ENCODE measurements around the gene CCDC126.
"Not testable (repeated sequence)": the region's sequence is repeated elsewhere in the genome, so short reads cannot be mapped to it uniquely, and the experiment has no call there.

The CCDC126 gene

DNA sequence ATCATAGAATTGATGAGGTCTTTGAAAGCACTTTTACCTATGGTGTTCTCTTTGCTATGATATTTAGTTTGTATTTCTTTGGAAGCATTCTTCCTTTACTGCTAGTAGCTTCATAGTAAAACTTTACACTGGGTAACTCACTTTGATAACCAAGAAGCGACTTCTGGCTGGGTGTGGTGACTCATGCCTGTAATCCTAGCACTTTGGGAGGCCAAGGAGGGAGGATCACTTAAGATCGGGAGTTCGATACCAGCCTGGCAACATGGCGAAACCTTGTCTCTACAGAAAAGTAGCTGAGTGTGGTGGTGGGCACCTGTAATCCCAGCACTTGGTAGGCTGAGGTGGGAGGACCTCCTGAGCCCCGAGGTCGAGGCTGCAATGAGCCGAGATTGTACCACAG, 36.2 kb downstream of the CCDC126 start:
- DNase-seq: no peak

DNA sequence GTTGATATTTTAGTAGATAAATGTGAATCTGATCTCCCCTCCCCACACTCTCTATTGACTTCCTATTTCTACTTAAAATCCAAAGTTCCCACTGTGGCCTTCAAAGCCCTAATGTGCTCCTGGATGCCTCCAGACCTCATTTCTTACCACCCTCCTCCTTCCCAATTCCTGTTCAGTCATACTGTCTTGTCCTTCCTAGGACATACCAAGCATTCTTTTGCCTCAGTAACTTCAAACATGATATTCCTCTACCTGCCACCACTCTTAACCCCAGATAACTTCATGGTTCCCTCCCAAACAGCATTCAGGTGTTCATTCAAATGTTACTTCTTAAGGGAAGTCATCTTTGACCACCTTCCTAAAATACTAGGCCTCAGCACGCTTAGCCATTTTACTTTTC, 48.6 kb downstream of the CCDC126 start:
- no peak for DNase-seq

DNA sequence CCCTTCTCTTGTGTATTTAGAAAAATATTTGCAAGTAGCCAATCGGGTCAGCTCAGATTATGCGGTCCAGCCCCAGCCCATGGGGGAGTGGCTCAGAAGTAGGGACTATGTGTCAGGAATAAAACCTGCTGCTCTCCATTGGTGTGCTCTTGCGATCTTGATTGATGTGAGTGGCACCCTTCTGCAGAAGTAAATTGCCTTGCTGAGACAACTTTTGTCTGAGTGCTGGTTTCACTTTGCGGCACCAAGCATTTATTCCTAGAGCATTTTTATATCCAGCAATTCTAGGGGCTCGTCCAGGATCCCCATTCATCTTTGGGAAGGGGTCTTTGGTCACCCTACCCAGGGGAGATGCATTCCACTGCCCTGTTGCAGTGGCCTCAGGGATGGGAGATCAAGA, 56.8 kb downstream of the CCDC126 start:
- DNase-seq: no peak

DNA sequence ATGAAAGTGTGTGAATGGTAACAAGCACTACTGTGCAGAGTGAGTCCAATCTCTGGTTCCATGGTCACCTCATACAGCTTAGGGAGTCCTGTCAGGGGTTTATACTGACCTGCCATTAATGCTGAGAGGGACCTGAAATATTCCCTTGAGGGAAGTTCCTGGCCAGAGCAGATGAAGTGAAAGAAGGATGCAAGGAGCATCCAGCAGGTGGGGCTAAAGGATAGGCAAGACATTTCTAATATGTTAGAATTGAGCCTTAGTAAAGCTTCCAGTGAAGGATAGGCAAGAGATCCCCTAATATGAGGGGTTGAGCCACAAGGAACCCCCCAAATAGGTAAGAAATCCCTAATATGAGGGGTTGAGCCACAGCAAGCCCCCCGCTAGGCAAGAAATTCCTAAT, 57.3 kb downstream of the CCDC126 start:
- no peak for DNase-seq

DNA sequence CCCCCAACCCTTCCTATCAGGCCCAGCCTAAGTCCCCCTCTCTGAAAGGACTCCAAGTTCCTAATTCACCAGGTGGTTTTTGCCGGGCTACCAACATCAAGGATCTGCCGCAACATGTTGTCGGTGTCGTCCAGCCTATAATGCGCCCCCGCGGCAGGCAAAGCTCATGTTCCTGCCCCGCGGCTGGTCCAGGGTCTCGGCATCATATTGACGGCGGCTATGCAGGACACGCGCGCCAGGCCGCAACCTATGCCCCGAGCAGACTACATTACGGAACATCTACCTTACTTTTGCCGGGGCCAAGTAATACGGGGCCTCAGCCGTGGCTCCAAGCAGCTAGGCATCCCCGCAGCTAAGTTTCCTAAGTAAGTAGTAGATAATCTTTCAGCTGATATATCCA, 58.3 kb downstream of the CCDC126 start:
- DNase-seq: no peak

DNA sequence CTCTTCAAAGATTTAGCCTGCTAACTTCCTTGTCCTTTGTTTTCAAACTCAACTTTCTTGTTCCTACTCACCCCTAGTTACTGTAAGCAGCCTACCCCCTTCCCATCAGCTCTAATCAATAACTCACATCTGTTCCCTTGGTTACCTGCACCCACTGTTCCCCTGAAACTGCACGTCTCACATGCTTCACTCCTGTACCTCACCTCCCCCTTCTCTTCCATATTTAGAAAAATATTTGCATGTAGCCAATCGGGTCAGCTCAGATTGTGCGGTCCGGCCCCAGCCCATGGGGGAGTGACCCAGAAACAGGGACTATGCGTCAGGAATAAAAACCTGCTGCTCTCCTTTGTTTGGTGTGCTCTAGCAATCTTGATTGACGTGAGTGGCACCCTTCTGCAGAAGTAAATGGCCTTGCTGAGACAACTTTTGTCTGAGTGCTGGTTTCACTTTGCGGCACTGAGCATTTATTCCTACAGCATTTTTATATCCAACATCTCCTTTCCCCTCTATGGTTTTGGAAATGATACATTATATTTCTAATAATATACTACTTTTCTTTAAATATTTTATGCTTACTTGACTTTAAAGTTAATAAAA, 61.7 kb downstream of the CCDC126 start:
- DNase-seq: no peak

DNA sequence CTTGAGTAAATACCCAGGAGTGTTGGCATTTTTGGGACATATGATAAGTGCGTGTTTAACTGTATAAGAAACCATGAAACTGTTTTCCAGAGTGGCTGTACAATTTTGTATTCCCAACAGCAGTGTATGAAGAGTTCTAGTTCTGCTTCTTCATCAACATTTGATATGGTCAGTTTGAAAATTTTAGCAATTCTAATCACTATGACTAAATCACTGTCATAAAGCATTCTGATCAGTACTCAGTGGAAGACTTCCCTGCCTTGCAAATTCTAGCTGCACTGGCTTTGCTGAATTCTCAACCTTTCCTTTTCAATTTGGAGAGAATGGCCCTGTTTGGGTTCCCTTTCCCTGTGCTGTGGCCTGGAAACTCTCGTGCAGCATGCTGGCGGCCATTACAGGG, 64.2 kb downstream of the CCDC126 start:
- no peak for DNase-seq

DNA sequence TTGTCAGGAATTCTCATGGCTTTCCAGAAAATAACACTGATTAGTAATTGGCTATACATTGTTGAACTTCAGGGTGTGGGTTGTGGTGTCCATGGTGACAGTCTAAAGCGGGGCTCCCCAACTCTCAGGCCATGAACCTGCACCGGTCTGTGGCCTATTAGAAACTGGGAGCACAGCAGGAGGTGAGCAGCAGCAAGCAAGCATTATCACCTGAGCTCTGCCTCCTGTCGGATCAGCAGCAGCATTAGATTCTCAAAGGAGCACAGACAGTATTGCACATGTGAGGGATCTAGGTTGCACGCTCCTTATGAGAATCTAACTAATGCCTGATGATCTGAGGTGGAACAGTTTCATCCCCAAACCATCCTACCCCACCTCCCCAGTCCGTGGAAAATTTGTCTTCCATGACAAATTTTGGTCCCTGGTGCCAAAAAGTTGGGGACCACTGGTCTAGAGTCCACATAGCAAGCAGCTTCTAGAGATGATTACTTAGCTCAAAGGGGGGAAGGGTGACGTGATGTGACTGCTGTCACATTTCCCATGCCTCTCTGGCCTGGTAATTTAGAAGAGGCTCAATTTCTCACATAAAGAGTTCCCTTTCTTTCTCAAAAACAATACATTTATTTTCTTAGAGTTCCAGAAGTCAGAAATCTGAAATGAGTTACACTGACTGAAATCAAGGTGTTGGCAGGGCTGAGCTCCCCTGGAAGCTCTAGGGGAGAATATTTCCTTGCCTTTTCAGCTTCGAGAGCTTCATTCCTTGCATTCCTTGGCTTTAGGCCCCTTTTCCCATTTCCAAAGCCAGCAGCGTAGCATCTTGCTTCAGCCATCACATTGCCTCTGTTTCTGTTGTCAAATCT, 65.2 kb downstream of the CCDC126 start:
- DNase-seq: no peak

DNA sequence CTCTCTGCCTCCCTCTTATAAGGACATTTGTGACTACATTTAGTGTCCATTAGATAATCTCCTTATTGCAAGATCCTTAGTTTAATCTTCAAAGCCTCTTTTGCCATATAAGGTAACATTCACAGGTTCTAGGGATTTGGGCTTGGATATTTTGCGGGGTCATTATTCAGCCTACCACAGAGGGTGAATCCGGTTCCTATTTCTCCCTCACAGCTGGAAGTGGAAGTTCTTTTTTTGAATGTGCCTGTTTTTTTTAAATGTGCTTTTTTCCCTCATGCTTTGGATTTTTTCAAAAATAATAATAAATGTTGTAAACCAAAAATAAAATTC, 65.8 kb downstream of the CCDC126 start:
- no peak for DNase-seq

DNA sequence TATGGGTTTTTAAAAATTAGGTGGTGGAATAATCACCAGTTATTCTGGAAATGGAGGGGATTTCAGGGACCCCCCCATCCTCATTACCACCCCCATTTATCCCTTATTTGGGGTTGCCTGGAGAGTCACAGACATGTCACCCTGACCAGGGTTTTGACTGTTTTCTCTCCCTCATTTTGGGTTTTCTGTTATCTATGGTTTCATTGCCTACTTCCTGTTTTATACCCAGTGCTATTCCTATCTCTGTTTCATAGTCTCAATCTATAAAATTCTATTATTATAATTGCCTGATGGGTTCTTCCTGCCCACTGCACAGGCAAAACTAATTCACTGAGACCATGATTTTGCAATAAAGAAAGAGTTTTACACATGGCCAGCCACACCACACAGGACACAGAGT, 66.9 kb downstream of the CCDC126 start:
- DNase-seq: no peak

DNA sequence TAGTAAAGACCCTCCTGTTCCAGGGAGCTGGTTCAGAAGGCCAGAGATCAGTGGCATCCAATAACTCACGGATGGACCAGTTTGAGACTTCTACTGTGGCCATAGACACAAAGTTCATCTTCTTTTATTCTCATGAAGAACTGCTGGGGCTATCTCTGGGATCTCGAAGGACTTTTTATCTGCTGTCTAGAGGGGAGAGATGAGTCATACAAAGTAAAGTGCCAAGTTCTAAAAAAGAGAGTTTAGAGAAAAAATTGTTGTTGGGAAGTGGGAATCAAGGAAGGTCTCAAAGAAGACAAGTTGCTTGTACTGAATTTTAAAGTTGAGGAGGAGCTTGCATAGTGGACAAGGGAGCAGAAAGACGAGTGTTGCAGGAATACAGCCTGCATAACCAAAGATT, 74.9 kb downstream of the CCDC126 start:
- no peak for DNase-seq

DNA sequence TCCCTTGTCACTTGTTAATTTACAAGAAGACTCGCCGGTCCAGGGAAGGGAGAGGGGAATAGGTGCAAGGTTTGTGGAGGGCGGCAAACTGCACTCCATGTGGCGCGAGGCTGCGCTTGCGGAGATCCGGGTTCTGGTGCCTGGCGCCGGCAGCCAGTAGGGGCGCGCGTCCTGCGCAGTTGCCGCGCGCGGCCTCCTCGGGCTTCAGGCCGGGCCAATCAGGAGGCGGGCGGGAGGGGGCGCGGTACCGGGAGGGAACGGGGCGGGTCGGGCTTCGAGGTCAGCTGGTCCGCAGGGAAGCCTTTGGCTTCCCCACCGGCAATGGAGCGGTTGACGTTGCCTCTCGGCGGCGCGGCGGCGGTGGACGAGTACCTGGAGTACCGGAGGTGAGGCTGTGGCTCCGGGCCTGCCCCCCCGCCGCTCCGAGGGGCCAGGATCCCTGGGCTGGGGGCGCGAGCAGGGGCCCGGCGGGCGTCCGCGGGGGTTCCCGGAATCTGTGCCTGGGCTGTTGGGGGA, 82.8 kb downstream of the CCDC126 start, which contains the start of gene FAM221A:
Gene FAM221A, plus strand, starts transcription at position 302 of the 516 bp plus-strand sequence. Its CDS starts 20 bp downstream, at position 322.
- DNase-seq: peak; percentile 48

DNA sequence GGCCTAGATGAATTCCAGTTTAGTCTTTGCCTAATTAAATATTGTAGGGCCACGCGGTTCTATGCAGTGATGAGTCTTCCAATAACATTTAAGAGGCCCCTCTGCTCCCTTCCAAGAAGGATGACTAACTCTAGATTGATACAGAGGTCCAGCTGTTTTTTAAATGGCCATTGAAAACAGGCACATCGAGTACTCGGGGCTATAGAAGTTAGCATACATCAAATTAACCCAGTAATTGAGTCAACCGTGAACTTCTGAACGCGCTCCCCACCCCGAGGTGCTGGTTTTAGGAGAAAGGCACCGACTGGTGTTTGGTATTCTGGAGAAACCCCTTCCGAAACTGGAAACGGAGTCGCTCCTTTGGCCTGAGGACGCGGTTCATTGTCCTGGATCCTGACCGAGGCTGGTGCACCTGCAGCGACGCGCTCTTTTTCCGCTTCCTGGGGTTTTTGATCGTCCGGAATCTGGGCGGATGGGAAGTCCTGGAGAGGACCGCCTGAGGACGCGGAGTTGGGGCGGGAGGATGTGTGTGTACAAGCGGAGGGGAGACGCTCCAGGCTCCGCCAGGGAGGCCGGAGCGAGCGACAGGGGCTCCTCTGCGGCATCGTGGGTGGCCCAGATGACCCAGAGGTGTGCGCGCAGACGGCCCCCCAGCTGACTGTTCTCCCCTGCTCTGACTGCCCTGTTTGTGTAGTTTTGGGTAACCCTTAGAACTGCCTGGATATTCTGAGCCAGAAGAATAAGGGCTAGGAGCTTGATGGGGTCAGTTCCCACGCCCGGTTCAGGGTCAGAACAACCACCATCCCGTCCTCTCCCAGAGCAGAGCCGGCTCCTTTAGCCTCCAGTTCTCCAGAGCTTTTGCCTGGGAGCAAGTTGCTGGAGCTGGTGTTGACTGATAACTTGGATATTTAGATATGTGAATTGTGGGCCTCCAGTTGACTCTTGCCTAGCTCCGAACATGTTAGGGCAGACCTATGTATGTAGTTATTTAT, 83.5 kb downstream of the CCDC126 start:
- no peak for DNase-seq

DNA sequence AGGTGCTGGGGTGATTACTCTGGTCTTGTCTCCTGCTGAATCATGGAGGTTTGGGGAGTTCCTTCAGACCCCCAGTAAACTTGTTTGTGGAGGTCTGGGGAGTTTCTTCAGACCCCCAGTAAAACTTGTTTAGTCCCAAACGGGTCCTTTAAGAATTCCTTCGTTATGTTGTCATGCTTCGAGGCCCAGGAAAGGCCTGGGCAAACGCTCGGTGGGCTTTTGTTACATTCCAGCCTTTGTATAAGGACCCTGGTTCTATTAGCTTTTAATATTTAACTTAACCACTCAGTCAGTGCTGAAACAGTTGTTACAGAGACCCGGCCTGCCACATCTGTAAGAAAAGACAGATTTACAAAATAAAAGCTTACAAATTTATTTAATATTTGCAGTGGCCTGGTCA, 86.9 kb downstream of the CCDC126 start:
- not testable (repeated sequence) for DNase-seq

DNA sequence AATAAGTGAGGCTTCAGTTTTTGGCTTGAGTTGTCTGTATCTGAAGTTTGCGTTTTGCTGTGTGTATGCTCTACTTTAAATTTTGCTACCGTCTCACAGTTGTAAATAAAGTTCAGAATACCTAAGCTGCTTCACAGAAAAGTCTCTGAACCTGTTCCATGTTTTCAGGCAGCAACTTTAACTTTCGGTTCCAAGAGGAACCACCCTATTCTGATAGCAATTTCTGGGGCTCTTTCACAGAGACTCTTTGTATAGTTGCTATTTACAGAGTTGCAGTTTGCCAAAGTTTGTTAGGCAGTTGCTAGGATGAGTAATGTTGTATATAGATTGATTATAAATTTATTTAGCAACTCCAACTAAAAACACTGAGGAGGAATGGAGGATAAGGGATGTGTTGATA, 88.5 kb downstream of the CCDC126 start:
- no peak for DNase-seq

DNA sequence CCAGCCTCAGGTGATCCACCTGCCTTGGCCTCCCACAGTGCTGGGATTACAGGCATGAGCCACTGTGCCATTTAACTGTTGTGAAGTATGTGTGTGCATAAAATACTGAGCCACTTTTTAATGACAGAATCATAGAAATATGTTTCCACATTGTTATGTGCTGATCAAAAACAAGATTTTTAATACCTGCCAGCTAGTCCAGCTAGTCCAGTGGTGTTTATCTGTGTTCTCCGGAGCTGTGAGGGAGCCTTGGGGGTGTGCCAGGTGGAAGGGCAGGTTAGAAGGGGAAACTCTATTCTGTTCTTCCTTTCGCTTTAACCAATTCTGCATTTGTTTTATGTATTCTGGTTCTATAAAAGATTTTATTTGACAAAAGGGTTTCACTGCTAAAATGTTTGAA, 89.8 kb downstream of the CCDC126 start:
- no peak for DNase-seq

DNA sequence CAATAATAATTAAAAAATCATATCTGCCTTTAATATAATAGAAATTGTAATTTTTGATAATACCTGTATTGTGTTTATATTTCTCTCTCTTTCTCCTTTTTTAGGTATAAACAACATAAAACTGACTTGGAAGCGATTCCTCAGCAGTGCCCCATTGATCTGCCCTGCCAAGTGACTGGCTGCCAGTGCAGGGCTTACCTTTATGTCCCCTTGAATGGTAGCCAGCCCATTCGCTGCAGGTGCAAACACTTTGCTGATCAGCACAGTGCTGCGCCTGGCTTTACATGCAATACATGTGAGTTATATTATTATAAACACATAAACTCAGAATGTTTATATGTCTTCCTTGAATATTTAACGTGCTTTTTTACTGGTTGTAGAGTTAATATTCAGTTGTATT, 92.0 kb downstream of the CCDC126 start:
- DNase-seq: no peak

DNA sequence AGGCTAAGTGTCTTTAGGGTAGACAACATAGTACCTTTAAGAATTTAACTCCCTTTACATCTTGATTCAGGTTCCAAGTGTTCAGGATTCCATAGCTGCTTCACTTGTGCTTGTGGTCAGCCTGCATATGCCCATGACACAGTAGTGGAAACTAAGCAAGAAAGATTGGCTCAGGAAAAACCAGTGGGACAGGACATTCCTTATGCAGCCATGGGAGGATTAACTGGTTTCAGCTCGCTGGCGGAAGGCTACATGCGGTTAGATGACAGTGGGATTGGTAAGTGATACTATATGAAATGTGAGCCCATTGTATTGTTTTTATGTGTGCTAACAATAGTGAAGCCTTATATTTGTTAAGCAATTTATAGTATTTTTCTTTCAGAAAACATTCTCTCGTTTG, 94.1 kb downstream of the CCDC126 start:
- DNase-seq: no peak

DNA sequence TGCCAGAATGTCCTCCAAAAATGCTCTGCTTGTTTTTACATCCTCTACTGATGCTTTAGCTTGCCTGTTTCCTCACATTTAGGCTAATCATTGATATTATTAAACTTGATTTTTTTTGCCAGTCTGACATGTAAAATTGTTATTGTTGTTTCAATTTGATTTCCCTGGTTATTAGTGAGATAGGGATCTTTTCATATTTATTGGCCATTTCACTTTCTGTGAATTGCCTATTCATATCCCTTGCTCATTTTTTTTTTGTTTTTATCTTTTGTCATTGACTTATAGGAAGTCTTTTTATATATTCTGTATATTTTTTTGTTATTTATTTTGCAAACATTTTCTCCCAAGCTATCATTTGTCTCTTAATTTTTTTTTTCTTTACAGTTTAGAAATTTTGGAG, 96.0 kb downstream of the CCDC126 start:
- no peak for DNase-seq

Data from NCI-H524 treated with DMSO at 0.1 percent for 48 hours (cell line).